ENCODE measurements around the gene MKRN3. TPM values are rescaled to one million over a fixed set of nuclear protein-coding genes. Genes with fewer than 3 reads are reported as not detected.

The MKRN3 gene
- total RNA-seq, 1 donor from 2014 or later = 0.41 TPM

- Histone ChIP-seq H3K27me3 (ENCODE audit: low read depth) (no peaks in the 10 kb centered on the region), H3K9me3 (no peaks in the 10 kb centered on the region), H3K4me3 (no peak overlapping the region), H3K27ac (no peak overlapping the region), H3K4me1 (no peaks in the 10 kb centered on the region), H3K36me3 (no peaks in the 10 kb centered on the region)
- no peak for TF ChIP-seq CTCF (IDR thresholded peaks at IDR 0.05)
- DNase-seq (no peak), ATAC-seq (no peak)
- intact Hi-C loops (cut with DNase I) = no loop called here
Observed at GRCh38 chr15:23578521-23579150, 13.2 kb downstream of the MKRN3 start.

- H3K36me3 ChIP-seq = no peaks in the 10 kb centered on the region
- ATAC-seq (no peak), DNase-seq (no peak)
- no peaks in the 10 kb centered on the region for H3K9me3 ChIP-seq
- intact Hi-C loops (cut with DNase I) = no loop called here
- TF ChIP-seq CTCF (IDR thresholded peaks at IDR 0.05) = no peak
- H3K27ac ChIP-seq = no peak overlapping the region
- H3K4me1 ChIP-seq = no peaks in the 10 kb centered on the region
- H3K4me3 ChIP-seq = no peak overlapping the region
- no peaks in the 10 kb centered on the region for H3K27me3 ChIP-seq (ENCODE audit: low read depth)
Observed at GRCh38 chr15:23588268-23588667, 22.8 kb downstream of the MKRN3 start.

- Histone ChIP-seq H3K27me3 (ENCODE audit: low read depth) (no peaks in the 10 kb centered on the region), H3K9me3 (no peaks in the 10 kb centered on the region), H3K27ac (no peak overlapping the region), H3K36me3 (no peaks in the 10 kb centered on the region), H3K4me3 (no peak overlapping the region), H3K4me1 (no peaks in the 10 kb centered on the region)
- TF ChIP-seq CTCF (IDR thresholded peaks at IDR 0.05) = no peak
- DNase-seq (no peak), ATAC-seq (no peak)
- intact Hi-C loops (cut with DNase I) = no loop called here
Observed at GRCh38 chr15:23589012-23589411, 23.5 kb downstream of the MKRN3 start.

- Histone ChIP-seq H3K9me3 (no peaks in the 10 kb centered on the region), H3K27me3 (ENCODE audit: low read depth) (no peaks in the 10 kb centered on the region), H3K36me3 (no peaks in the 10 kb centered on the region), H3K4me3 (no peak overlapping the region), H3K27ac (no peak overlapping the region), H3K4me1 (no peaks in the 10 kb centered on the region)
- DNase-seq (no peak), ATAC-seq (no peak)
- intact Hi-C loops (cut with DNase I) = no loop called here
- no peak for TF ChIP-seq CTCF (IDR thresholded peaks at IDR 0.05)
Observed at GRCh38 chr15:23594252-23594770, 28.8 kb downstream of the MKRN3 start.

- Histone ChIP-seq H3K9me3 (no peaks in the 10 kb centered on the region), H3K27me3 (ENCODE audit: low read depth) (no peaks in the 10 kb centered on the region), H3K4me1 (no peaks in the 10 kb centered on the region), H3K27ac (no peak overlapping the region), H3K36me3 (no peaks in the 10 kb centered on the region), H3K4me3 (no peak overlapping the region)
- no peak for DNase-seq
- intact Hi-C loops (cut with DNase I) = no loop called here
- ATAC-seq = no peak
- no peak for TF ChIP-seq CTCF (IDR thresholded peaks at IDR 0.05)
Observed at GRCh38 chr15:23595368-23595767, 29.9 kb downstream of the MKRN3 start.
